Mucosa of gallbladder (tissue), 1 donor: Measurements from ENCODE around the gene POPDC2. TPM values are rescaled to one million over a fixed set of nuclear protein-coding genes. Genes with fewer than 3 reads are reported as not detected.
"Not testable (repeated sequence)": the region's sequence is repeated elsewhere in the genome, so short reads cannot be mapped to it uniquely, and the experiment has no call there.

Source experiments
- DNase-seq: peaks from one replicate; pipeline ENCODE4 v3.0.0-alpha.2; 2020; ENCODE audit warnings: low spot score
- total RNA-seq: library from RNA; stranded (reverse); gene quantifications from one replicate; pipeline ENCODE4 v1.2.1, GENCODE V29; 2021
- donor health status: DM: no; HTN: no; CAD: no.

Gene POPDC2
- 53.2 TPM for total RNA-seq

GRCh38 chr3:119660474-119661440 is at the start of gene POPDC2:
Gene POPDC2, minus strand, starts transcription at chr3:119660589. Its CDS starts 166 bp downstream, at chr3:119660423.
- DNase-seq: peak; percentile 33

DNA sequence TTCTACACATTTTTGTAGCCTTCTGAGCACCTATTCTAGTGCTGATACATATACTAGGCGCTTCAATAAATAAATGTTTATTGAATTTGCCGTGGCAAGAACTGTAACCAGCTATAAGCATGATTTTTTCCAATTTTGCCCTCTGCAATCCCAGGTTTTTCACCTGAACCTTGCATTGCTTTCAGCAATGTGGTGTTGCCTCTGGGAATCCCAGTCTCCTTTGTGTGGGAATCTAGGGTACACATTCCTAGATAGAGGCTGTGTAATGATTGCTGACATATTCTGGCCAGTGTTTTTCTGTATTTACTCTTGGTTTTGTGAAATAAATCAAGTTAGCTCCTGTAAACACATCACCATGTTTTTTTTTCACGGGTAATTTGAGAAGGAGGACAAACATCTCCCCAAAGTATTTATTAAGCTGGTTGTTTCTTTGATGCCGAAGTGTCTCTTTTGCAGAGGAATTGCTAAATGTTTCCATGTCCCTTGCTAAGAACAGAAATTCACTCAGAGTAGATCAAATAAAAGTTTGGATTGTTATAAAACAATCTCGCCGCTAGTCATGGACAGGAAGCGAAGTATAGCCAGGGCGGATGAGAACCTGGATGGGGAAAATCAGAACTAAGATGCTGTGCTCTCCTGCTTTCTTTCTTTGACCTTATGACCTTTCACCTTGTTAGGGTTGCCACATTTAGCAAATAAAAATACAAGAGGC is 43.6 kb upstream of the POPDC2 start:
- DNase-seq: no peak

DNA sequence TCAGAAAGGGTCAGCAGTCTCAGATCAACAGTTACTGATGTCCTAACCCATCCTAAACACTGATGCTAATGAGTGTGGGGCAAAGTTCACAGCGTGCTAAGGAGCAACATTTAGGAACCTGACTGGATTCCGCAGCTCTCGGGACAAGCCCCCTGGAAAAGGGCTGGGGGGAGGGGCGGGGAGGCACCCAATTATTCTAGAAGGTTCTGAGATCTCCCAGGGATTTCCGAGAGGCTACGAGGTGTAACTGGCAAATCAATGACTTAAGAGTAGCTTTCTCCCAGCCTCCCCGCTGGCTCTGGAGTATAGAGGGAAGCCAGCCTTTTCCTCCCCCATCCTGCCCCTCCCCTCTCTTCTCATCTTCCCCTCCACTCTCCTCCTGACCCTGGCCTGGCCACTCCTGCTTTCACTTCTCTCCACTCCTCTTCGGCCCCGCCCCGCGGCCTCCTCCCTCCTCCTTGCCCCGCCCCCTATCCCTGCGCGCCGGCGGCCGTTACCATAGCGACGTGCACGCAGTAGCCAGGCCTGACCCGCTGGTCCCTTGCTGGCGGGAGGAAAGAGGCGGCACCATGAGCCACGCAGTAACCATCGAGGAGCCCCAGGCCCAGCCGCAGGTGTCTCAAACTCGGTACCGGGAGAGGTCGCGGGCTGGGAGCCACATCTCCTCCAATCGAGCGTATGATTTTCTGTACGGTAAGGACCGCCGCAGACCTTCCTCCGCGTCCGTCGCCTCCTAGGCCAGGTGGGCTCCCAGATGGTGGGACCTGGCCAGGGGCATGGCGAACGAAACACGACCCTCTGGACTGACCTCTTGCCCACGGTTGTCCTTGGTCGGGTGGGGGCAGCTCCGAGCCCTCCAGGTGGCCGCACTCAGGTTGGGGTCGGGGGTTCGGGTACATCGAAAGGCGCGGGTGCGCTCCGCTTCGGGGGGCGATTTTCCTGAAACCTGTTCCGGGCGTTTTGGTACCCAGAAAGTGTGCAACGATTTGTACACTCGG is 42.4 kb upstream of the POPDC2 start, which contains the start of gene CFAP91:
CFAP91 (plus strand) TSS at position 493 of the 998 bp plus-strand sequence; CDS start at position 570, 77 bp downstream.
- peak; percentile 97 for DNase-seq

DNA sequence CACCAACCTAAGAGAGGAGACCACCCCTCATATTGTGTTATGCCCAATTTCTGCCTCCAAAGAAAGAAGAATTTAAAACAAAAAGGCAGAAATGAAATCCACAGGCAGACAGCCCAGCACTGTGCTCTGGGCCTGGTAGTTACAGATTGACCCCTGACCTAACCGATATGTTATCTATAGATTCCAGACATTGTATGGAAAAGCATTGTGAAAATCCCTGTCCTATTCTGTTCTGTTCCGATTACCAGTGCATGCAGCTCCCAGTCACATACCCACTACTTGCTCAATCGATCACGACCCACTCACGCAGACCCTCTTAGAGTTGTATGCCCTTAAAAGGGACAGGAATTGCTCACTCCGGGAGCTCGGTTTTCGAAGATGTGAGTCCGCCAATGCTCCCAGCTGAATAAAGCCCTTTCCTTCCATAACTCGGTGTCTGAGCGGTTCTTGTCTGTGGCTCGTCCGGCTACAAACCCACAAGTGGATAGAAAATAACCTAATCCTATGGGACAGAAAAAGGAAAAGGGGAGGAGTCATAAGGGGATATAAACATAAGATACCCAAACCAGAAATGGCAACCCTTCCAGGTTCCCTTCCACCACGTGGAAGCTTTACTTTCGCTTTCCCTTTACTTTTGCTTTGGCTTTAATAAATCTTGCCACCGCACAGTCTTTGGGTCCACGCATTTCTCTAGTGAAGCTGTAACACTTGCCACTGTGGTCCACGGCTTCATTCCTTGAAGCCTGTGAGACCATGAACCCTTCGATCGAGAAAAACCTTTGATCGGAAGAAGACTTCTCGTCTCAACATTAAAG is 40.7 kb upstream of the POPDC2 start:
- DNase-seq: no peak

DNA sequence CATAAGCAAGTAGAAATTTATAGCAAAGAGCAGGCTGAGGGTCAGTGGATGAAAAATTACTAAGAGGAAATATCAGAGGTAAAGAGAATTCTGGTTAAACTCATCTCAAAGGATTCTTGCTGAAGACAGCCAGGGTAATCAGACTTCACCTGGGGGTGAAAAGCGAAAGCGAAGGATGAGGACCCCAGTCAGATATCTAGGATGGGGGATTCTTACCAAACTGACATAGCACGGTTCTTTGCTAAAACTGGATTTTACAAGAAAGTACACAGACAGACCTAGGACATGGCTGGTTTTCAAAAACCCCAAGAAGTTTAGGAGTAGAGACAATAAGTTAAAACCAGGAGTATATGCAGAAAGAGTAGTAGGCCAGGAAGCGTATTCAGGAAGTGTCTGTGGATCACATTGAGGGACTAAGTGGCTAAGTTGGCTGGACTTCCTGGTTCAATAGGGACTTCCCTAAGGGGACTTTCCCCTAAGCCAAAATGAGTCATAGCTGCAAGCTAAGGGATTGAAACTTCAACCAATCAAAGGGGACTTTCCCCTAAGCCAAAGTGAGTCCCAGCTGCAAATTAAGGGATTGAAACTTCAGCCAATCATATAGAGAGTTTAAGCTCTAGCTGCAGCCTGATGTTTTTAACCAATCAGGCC is 40.0 kb upstream of the POPDC2 start:
- DNase-seq: no peak

DNA sequence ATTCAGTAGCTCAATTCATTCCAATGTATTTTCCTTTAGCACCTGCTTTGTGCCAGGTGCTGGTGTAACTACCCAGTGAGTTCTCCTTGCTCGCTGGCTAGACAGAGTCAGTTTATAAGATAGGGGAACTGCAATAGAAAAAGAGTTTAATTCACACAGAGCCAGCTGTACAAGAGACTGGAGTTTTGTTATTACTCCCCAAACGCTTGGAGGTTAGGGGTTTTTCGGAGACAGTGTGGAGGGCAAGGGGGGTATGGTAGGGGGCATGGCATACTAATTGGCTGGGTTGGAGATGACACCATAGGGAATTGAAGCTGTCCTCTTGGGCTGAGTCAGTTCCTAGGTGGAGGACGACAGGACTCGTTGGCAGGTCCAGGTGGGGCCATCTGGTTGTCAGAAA is 37.0 kb upstream of the POPDC2 start:
- DNase-seq: no peak

GRCh38 chr3:119695480-119695879 is 35.1 kb upstream of the POPDC2 start:
- no peak for DNase-seq

DNA sequence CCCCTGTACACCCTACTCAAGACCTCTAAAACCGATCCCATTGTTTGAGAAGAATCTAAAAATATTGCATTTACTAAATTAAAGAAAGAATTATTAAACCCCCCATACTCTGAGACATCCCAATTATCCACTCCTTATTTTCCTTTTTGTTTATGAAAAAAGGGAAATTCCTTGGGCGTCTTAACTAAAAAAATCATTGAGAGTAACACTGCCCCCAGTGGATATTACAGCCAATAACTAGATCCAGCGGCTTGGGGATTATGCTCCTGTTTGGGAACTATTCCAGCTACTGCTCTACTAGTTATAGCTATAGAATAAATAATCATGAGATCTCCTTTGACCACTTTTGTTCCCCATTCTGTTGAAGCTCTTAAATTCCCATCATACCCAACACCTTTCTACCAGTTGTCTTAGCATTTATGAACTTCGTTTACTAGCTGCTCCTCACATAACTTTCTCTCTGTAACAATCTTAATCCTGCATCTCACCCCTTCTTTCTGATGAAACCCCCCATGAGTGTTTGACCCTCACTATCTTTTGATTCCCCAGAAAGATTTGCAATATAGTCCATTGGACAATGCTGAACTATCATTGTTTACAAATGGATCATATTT is 29.8 kb upstream of the POPDC2 start:
- DNase-seq: no peak

- DNase-seq: no peak
Observed at GRCh38 chr3:119683421-119683820, 23.0 kb upstream of the POPDC2 start.

DNA sequence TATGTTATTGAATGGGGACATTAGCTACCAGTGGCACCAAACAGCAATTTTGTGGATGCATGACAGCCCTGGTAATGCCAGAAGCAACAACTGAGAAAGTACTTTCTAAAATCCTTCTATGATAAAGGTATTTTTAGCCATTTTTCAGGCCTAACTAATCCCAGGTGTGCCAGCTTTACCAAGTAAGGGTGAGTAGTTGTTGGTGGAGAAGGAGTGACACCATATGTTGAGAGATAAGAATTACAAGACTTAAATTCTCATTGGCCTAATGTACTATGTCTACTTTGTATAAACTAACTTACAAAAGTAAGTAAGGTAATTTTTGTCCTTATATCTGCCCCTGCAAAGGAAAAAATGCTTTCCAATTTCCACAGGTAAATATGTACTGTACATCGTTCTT is 20.9 kb upstream of the POPDC2 start:
- no peak for DNase-seq

DNA sequence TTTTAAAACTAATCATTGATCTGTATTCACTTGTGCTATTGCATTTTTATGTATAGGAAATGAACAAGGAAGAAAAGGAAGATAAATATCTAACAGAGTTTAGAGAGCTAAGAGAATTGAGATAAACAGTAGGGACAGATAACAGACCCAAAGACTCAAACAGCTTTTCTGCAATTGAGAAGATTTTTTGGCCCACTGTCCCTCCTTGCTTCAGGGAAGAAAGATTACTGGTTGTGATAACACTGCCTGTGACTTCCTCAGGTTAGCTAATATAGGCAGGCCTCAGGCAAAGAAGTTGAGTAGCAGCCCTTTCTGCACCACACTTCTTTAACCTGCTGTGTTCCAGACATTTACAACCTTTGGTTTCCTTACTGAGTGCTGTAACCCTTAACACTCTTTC is 19.5 kb upstream of the POPDC2 start:
- no peak for DNase-seq

DNA sequence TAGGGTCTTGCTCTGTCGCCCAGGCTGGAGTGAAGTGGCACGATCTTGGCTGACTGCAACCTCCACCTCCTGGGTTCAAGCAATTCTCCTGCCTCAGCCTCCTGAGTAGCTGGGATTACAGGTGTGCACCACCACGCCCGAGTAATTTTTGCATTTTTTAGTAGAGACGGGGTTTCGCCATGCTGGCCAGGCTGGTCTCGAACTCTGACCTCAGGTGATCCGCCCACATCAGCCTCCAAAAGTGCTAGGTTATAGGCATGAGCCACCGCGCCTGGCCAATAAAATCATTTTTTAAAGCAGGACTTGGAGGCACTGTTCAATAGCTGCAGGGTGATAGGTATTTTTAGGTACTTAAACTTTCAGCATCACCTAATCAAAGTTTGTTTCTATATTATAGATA is 17.8 kb upstream of the POPDC2 start:
- not testable (repeated sequence) for DNase-seq

GRCh38 chr3:119677641-119677934 is 17.2 kb upstream of the POPDC2 start:
- no peak for DNase-seq

DNA sequence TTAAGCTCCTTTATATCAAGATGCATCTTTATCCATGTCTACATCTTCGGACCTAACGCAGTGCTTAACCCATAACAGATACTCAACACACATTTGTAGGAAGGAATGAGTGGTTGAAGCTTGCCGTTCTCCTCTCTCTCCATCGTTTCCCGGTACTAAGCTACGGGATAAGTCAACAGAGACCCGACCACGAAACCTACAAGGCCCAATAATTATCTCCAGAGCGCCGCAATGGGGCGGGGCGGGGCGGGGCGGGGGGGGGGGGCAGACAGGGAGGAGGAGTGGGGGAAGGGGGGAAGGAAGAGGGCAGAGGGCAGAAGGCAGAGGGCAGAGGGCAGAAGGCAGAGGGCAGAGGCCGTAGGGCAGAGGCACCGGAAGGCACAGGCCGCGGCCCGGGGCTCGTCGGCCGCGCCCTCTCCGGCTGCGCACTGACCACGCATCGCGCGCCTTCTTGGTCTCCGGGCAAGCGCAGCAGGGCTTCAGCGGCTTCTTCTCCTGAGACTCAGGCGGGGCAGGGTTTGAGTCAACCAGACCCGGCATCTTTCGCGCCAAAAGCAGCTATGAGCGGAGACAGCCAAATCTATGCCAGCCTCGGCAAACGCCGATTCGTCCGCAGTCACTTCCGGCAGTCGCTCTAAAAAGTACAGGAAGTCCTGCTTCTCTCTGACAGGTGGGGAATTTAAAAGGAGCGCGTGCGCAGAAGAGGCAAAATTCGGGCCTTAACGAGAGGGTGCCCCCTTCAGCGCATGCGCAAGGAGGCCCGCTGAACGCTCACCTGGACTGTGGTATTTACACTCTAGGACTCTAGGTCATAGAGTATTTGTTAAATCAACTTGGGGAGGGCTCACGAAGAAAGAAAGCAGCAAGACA is 16.6 kb upstream of the POPDC2 start, which contains the start of gene COX17:
COX17 (minus strand) TSS at position 636 of the 870 bp plus-strand sequence; CDS start at position 540, 96 bp downstream.
- DNase-seq: peak; percentile 97

- DNase-seq: no peak
Observed at GRCh38 chr3:119676020-119676419, 15.6 kb upstream of the POPDC2 start.

DNA sequence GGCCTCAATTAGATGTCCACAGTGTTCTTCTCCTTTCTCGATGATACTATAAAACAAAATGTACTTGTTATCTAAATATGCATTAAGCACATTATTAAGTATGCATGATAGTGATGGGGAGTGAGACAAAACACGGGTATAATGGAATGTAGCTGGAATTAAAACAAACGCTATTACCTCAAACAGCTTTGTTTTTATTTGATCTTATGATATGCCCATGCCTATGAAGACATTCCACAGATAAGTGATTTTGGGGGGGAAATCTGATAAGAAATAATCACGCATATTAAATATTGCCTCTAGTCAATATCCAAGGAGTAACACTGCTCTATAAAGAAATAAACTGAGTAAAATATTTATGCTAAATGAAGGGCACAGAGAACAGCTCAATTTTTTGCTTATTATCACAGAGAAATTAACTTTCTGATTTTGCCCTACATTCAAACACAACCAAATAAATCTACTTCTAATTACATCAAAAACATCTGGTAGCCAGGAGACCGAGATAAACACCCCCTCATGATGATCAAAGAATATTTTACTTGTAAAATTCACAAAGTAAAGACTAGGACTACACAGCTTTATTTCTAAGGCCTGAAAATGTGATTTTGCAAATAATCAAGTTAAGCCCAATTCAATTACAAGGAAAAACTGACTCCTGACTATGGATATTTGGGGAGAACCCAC is 14.9 kb upstream of the POPDC2 start:
- no peak for DNase-seq

DNA sequence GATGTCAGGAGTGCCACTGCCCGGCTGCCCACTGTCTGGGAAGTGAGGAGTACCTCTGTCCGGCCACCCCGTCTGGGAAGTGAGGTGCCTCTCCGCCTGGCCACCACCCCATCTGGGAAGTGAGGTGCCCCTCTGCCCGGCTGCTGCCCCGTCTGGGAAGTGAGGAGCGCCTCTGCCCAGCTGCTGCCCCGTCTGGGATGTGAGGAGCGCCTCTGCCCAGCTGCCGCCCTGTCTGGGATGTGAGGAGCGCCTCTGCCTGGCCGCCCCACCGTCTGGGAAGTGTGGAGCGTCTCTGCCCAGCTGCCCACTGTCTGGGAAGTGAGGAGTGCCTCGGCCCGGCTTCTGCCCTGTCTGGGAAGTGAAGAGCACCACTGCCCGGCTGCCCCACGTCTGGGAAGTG is 13.5 kb upstream of the POPDC2 start:
- DNase-seq: no peak

DNA sequence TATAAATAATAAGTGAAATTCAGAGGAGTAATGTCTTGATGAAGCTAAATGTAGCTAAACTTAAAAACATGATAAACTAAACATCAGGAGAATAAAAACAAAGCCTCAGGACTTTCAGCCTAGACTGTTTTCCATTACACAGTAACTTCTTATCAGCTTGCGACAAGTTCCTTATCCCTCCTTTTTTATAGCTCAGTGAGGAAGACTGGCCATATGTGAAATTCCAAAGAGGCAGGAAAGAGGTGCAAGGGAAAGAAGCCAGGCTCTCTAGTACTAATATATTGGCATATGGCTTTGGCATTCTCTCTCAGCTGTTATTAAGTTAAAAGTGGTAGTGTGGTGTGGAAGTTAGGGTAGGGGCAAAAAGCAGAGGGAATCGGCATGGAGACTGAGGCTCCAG is 12.4 kb upstream of the POPDC2 start:
- DNase-seq: no peak
